Panc1 (cell line): Measurements from ENCODE around the gene SOBP. TPM values are rescaled to one million over a fixed set of nuclear protein-coding genes. Genes with fewer than 3 reads are reported as not detected.

ENCODE experiments used
- ATAC-seq: fragments of 200-7000 bp; cut with Tn5 transposase; 2 replicates; pipeline ENCODE4 v1.9.1; 2020; ENCODE audit warnings: mild to moderate bottlenecking, moderate library complexity
- BruUV-seq: library from RNA; stranded (reverse); fragments of 400-500 nt; replicated peaks from 2 replicates; lab custom pipeline; 2021; lab: Mats Ljungman, UMichigan
- CTCF ChIA-PET: fragments of 300-600 bp; sonication (Branson Sonifier 250); formaldehyde crosslinking; loops from one replicate; lab custom pipeline; 2022; ENCODE audit warnings: antibody characterized with exemption; lab: Charles Lee
- POLR2A ChIA-PET: fragments of 300-600 bp; sonication (Branson Sonifier 250); formaldehyde crosslinking; loops from one replicate; lab custom pipeline; 2022; ENCODE audit warnings: antibody characterized with exemption; lab: Charles Lee
- DNase-seq: peaks from one replicate; pipeline ENCODE4 v3.0.0-alpha.2; 2010; ENCODE audit warnings: low read depth, low spot score
- H3K27ac ChIP-seq: 2 replicates; pipeline ENCODE4 v1.5.1; 2011; ENCODE audit warnings: mild to moderate bottlenecking, low read length, inconsistent platforms
- H3K27me3 ChIP-seq: fragments of 200-500 bp; sonication (Bioruptor generic); 2 replicates; pipeline ENCODE4 v1.6.0; 2014; ENCODE audit warnings: low read length, inconsistent platforms; ENCODE audit not compliant: control insufficient read depth, insufficient read depth
- H3K36me3 ChIP-seq: fragments of 200-500 bp; sonication (Bioruptor generic); 2 replicates; pipeline ENCODE4 v1.5.1; 2014; ENCODE audit warnings: inconsistent platforms, mild to moderate bottlenecking, low read length, moderate library complexity; ENCODE audit not compliant: control insufficient read depth, insufficient read depth
- H3K4me1 ChIP-seq: 2 replicates; pipeline ENCODE4 v1.5.1; 2011; ENCODE audit warnings: inconsistent platforms, mild to moderate bottlenecking, low read length, moderate library complexity; ENCODE audit not compliant: control insufficient read depth, insufficient read depth
- H3K4me3 ChIP-seq, 2 experiments: 2 replicates each; pipeline ENCODE4 v1.5.1; 2011 to 2012; ENCODE audit warnings: low read depth in 2 of 2, low read length in 2 of 2, mild to moderate bottlenecking in 2 of 2, inconsistent platforms in 1 of 2, moderate library complexity in 1 of 2
- H3K9me3 ChIP-seq: fragments of 200-500 bp; sonication (Bioruptor generic); 2 replicates; pipeline ENCODE4 v1.5.1; 2014; ENCODE audit warnings: low read depth, mild to moderate bottlenecking, inconsistent platforms, low read length, moderate library complexity; ENCODE audit not compliant: control insufficient read depth, insufficient read depth
- POLR2AphosphoS5 ChIP-seq: IDR thresholded peaks from 2 replicates; pipeline ENCODE4 v1.6.1; 2012; ENCODE audit warnings: mild to moderate bottlenecking, low read depth, low read length, moderate library complexity
- SIN3A ChIP-seq: IDR thresholded peaks from 2 replicates; pipeline ENCODE4 v1.6.1; 2012; ENCODE audit warnings: low read depth, mild to moderate bottlenecking, low read length, moderate library complexity, borderline replicate concordance; ENCODE audit not compliant: insufficient read depth
- TCF7L2 ChIP-seq: IDR thresholded peaks from 2 replicates; pipeline ENCODE4 v1.6.1; 2011; ENCODE audit warnings: mild to moderate bottlenecking, low read depth, low read length, inconsistent platforms
- in situ Hi-C: cut with HindIII; loops from 2 replicates; pipeline ENCODE4 v1.10.0; 2016; ENCODE audit warnings: low sequenced_read_pairs, low pct_unique_long_range_greater_than_20kb
- intact Hi-C: fragments of 100-400 bp; cut with micrococcal nuclease; formaldehyde crosslinking; loops from one replicate; pipeline ENCODE4 v1.10.0; 2022; ENCODE audit not compliant: unreplicated experiment
- total RNA-seq: library from RNA; stranded (reverse); gene quantifications from one replicate; pipeline ENCODE4 v1.2.1, GENCODE V29; 2021; ENCODE audit not compliant: unreplicated experiment
- TF ChIP-seq, protein P1 (sequence below), 2 experiments: IDR thresholded peaks; 2 replicates each; pipeline ENCODE4 v1.6.1; 2011 to 2012; ENCODE audit warnings: low read depth in 2 of 2, control low read depth in 1 of 2, low read length in 1 of 2, mild to moderate bottlenecking in 1 of 2, moderate library complexity in 1 of 2; ENCODE audit not compliant: insufficient read depth in 1 of 2
- TF ChIP-seq, protein P2 (sequence below): fragments of 450-650 bp; IDR thresholded peaks from 2 replicates; pipeline ENCODE4 v1.5.1; 2017; ENCODE audit warnings: mild to moderate bottlenecking

SOBP gene
- total RNA-seq, 1 experiment from 2014 or later: 9.0 TPM

DNA sequence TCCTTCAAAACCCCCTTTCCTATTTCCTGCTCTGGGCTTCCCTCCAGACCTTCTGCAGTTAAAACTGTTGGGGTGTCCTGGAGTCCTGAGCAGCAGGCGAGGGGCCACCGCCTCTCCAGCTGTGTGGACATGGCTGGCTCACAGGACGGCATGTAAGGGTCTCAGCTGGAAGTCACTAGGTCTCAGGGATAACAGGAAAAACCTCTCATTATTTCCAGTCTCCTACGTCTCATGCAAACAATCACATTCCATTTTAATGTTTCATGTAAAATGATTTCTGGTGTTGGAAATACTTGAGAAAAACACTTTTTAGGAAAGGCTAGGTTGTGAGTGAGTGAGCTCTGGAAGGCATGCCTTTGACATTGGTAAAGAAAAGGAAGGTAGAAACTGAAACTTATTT, 175.5 kb downstream of the SOBP start:
- Histone ChIP-seq H3K4me3 (no peak overlapping the region), H3K27ac (0 out of 2 replicates have a peak overlapping the region, but pooled peaks have one; percentile 15), H3K36me3 (no peaks in the 10 kb centered on the region), H3K4me1 (peaks cover 26% of the 10 kb centered on the region), H3K27me3 (no peaks in the 10 kb centered on the region), H3K9me3 (no peaks in the 10 kb centered on the region)
- DNase-seq (no peak), ATAC-seq (no peak)
- in situ Hi-C loops: no loop called here
- POLR2A ChIA-PET: no interaction called here
- CTCF ChIA-PET: no interaction called here
- BruUV-seq: no TSS peak
- intact Hi-C loops: no loop called here
- TF ChIP-seq POLR2AphosphoS5: no peak
- TF ChIP-seq, protein P1, sequence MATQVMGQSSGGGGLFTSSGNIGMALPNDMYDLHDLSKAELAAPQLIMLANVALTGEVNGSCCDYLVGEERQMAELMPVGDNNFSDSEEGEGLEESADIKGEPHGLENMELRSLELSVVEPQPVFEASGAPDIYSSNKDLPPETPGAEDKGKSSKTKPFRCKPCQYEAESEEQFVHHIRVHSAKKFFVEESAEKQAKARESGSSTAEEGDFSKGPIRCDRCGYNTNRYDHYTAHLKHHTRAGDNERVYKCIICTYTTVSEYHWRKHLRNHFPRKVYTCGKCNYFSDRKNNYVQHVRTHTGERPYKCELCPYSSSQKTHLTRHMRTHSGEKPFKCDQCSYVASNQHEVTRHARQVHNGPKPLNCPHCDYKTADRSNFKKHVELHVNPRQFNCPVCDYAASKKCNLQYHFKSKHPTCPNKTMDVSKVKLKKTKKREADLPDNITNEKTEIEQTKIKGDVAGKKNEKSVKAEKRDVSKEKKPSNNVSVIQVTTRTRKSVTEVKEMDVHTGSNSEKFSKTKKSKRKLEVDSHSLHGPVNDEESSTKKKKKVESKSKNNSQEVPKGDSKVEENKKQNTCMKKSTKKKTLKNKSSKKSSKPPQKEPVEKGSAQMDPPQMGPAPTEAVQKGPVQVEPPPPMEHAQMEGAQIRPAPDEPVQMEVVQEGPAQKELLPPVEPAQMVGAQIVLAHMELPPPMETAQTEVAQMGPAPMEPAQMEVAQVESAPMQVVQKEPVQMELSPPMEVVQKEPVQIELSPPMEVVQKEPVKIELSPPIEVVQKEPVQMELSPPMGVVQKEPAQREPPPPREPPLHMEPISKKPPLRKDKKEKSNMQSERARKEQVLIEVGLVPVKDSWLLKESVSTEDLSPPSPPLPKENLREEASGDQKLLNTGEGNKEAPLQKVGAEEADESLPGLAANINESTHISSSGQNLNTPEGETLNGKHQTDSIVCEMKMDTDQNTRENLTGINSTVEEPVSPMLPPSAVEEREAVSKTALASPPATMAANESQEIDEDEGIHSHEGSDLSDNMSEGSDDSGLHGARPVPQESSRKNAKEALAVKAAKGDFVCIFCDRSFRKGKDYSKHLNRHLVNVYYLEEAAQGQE (IDR thresholded peaks at IDR 0.05; ENCODE audit: insufficient read depth in 1 of 2, low read depth in 2 of 2, low read length in 1 of 2): no peak
- TF ChIP-seq, protein P2, sequence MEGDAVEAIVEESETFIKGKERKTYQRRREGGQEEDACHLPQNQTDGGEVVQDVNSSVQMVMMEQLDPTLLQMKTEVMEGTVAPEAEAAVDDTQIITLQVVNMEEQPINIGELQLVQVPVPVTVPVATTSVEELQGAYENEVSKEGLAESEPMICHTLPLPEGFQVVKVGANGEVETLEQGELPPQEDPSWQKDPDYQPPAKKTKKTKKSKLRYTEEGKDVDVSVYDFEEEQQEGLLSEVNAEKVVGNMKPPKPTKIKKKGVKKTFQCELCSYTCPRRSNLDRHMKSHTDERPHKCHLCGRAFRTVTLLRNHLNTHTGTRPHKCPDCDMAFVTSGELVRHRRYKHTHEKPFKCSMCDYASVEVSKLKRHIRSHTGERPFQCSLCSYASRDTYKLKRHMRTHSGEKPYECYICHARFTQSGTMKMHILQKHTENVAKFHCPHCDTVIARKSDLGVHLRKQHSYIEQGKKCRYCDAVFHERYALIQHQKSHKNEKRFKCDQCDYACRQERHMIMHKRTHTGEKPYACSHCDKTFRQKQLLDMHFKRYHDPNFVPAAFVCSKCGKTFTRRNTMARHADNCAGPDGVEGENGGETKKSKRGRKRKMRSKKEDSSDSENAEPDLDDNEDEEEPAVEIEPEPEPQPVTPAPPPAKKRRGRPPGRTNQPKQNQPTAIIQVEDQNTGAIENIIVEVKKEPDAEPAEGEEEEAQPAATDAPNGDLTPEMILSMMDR: no peak
- no peak for TF ChIP-seq SIN3A
- no peak for TF ChIP-seq TCF7L2

DNA sequence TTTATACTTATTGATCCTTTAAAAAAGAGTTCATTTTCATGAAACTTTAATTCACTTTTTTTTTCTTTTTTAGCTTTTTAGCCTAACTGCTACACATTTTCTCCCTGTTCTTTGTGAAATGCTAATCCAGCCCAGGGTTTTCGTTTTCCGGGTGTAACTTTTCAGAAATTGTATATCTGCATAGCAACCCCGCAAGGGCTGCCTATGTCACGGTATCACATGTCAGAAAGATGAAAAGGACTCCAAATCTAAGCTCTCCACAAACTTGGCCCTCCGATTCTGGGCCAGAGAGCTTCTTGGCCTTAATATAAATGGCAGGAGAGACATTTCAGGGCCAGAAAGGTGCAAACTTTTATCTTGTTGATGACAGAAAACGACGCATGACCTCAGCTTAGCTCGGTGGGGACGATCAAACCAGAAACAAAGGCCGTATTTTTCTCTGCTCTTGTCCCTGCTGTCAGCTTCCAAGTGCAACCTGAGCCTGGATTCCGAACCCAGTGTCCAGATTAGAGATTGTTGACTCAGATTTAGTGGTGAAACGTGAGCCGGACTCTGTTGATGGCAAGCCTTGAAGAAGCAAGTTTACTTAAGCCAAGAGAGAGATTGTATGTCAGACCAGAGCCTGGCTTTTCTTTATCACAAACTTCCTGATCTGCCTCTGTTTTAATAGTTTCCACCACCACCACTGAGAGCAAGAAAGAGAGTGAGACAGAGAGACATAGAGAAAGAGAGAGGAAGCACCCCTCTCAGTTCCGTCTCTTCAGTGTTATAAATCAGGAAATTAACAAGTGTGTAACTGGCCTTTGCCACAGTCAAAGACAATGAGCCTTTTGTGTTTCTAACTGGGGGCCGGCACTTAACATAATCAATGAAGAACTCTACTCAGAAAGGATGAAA, 176.4 kb downstream of the SOBP start:
- TF ChIP-seq SIN3A (no peak), POLR2AphosphoS5 (no peak), TCF7L2 (no peak)
- TF ChIP-seq, protein P1 (IDR thresholded peaks at IDR 0.05; ENCODE audit: insufficient read depth in 1 of 2, low read depth in 2 of 2, low read length in 1 of 2): no peak
- TF ChIP-seq, protein P2: no peak
- in situ Hi-C loops (no loop called here), intact Hi-C loops (no loop called here)
- peaks cover 26% of the 10 kb centered on the region for H3K4me1 ChIP-seq
- H3K36me3 ChIP-seq: no peaks in the 10 kb centered on the region
- no peaks in the 10 kb centered on the region for H3K9me3 ChIP-seq
- peak overlapping the region; percentile 3; the same call in 1 of the 2 replicates for H3K27ac ChIP-seq
- no peak for ATAC-seq
- CTCF ChIA-PET: interaction anchor here (0.6 kb wide), 1 partner anchor 14 kb away, joined by 3 read pairs; no protein-coding TSS in a partner anchor
- POLR2A ChIA-PET: no interaction called here
- no TSS peak for BruUV-seq
- H3K27me3 ChIP-seq: no peaks in the 10 kb centered on the region
- H3K4me3 ChIP-seq: no peak overlapping the region
- DNase-seq: no peak
